ENCODE measurements around the gene SNX3. TPM values are rescaled to one million over a fixed set of nuclear protein-coding genes. Genes with fewer than 3 reads are reported as not detected.

Gene SNX3
- total RNA-seq, 1 experiment from 2014 or later = 110 TPM

DNA sequence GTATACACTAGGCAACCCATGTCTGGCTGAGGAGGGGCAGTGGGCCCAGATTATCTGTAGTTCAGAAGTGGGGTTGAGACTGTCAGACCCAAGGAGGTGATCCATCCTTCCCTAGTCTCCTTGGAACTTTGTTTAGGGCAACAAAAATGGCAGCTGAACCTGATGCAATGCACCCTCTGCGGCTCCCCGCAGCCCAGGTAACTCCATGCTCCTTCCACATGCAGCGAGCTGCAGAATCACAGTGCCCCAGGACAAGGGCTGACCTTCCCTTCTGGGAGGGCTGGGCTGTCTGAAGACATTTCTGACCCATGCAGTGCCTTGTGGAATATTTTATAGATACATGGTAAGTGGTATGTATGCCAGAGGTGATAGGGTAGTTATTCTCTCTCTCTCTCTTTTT is 65.6 kb downstream of the SNX3 start:
- Histone ChIP-seq H3K4me1 (ENCODE audit: insufficient read depth, low read length) (peaks cover 1% of the 10 kb centered on the region; the same call in 1 of the 2 replicates), H3K4me2 (ENCODE audit: low read length) (no peak overlapping the region), H4K20me1 (ENCODE audit: low read length) (no peaks in the 10 kb centered on the region), H3K9me3 (ENCODE audit: low read length) (no peaks in the 10 kb centered on the region), H3F3A (ENCODE audit: low read length, unreplicated experiment) (no peaks in the 10 kb centered on the region), H3K27me3 (ENCODE audit: low read length) (no peaks in the 10 kb centered on the region), H2AFZ (ENCODE audit: low read length) (no peak overlapping the region), H3K36me3 (ENCODE audit: low read depth, low read length) (no peaks in the 10 kb centered on the region), H3K27ac (ENCODE audit: low read length) (no peak overlapping the region), H3K9ac (ENCODE audit: low read length) (no peak overlapping the region), H3K9me2 (replicated peaks; ENCODE audit: low read length) (no peaks in the 10 kb centered on the region), H3K4me3 (ENCODE audit: low read length) (no peak overlapping the region), H3K79me2 (ENCODE audit: low read length) (no peaks in the 10 kb centered on the region)
- no peak for ATAC-seq
- no TSS peak for BruUV-seq (replicated peaks)
- CTCF ChIA-PET = no interaction called here
- intact Hi-C loops (cut with micrococcal nuclease) = no loop called here
- POLR2A ChIA-PET (ENCODE audit: unreplicated experiment) = no interaction called here
- no peak for DNase-seq
- TF ChIP-seq EZH2phosphoT487 (IDR thresholded peaks at IDR 0.05; ENCODE audit: borderline replicate concordance, low read length) (no peak), EZH2 (IDR thresholded peaks at IDR 0.05; ENCODE audit: low read length, unreplicated experiment) (no peak)

DNA sequence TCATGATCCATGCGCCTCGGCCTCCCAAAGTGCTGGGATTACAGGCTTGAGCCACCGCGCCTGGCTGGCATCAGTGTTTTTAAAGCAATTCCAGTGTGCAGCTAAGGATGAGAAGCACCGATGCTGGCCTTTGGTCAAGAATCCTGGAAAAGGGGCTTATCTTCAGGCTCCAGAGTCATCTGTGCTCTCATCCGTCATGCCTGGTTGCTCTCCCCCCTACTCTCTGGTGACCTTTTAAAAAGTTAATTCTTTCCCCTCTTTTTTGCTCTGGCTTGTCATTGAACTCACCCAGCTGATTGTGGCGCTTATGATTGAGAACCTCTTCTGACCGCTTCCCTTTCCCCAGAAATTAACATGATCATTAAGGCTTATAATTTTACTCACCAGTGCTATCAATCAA is 66.3 kb downstream of the SNX3 start:
- POLR2A ChIA-PET (ENCODE audit: unreplicated experiment) = no interaction called here

DNA sequence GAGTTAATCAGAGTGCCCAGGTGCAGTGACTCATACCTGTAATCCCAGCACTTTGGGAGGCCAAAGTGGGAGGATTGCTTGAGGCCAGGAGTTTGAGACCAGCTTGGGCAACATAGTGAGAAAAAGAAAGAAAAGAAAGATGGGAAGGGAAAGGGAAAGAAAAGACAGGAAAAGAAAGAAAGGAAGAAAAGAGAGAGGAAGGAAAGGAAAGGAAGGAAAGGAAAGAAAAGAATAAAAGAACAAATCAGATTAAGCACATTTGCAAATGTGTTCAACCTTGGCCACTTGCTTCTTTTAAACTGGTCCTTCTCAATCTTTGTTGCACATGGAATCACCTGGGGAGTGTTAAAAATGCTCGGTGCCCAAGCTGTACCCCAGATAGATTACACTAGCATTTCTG is 67.0 kb downstream of the SNX3 start:
- Histone ChIP-seq H3K36me3 (ENCODE audit: low read depth, low read length) (no peaks in the 10 kb centered on the region), H2AFZ (ENCODE audit: low read length) (no peak overlapping the region), H3K9me3 (ENCODE audit: low read length) (no peaks in the 10 kb centered on the region), H3K9ac (ENCODE audit: low read length) (no peak overlapping the region), H3F3A (ENCODE audit: low read length, unreplicated experiment) (no peaks in the 10 kb centered on the region), H4K20me1 (ENCODE audit: low read length) (no peaks in the 10 kb centered on the region), H3K27me3 (ENCODE audit: low read length) (no peaks in the 10 kb centered on the region), H3K4me3 (ENCODE audit: low read length) (no peak overlapping the region), H3K4me2 (ENCODE audit: low read length) (no peak overlapping the region), H3K9me2 (replicated peaks; ENCODE audit: low read length) (no peaks in the 10 kb centered on the region), H3K4me1 (ENCODE audit: insufficient read depth, low read length) (no peaks in the 10 kb centered on the region), H3K79me2 (ENCODE audit: low read length) (no peaks in the 10 kb centered on the region), H3K27ac (ENCODE audit: low read length) (no peak overlapping the region)
- DNase-seq = no peak
- POLR2A ChIA-PET (ENCODE audit: unreplicated experiment) = no interaction called here
- intact Hi-C loops (cut with micrococcal nuclease) = no loop called here
- CTCF ChIA-PET = no interaction called here
- ATAC-seq = no peak
- BruUV-seq (replicated peaks) = no TSS peak
- TF ChIP-seq, protein P1, sequence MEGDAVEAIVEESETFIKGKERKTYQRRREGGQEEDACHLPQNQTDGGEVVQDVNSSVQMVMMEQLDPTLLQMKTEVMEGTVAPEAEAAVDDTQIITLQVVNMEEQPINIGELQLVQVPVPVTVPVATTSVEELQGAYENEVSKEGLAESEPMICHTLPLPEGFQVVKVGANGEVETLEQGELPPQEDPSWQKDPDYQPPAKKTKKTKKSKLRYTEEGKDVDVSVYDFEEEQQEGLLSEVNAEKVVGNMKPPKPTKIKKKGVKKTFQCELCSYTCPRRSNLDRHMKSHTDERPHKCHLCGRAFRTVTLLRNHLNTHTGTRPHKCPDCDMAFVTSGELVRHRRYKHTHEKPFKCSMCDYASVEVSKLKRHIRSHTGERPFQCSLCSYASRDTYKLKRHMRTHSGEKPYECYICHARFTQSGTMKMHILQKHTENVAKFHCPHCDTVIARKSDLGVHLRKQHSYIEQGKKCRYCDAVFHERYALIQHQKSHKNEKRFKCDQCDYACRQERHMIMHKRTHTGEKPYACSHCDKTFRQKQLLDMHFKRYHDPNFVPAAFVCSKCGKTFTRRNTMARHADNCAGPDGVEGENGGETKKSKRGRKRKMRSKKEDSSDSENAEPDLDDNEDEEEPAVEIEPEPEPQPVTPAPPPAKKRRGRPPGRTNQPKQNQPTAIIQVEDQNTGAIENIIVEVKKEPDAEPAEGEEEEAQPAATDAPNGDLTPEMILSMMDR (conservative IDR thresholded peaks at IDR 0.05; ENCODE audit: low read depth, low read length) = no peak
- TF ChIP-seq EZH2 (IDR thresholded peaks at IDR 0.05; ENCODE audit: low read length, unreplicated experiment) (no peak), EZH2phosphoT487 (IDR thresholded peaks at IDR 0.05; ENCODE audit: borderline replicate concordance, low read length) (no peak)

More for the DNA sequence above, 66.3 kb downstream of the SNX3 start:
- no peaks in the 10 kb centered on the region for H3K27me3 ChIP-seq (ENCODE audit: low read length)
- no peaks in the 10 kb centered on the region for H4K20me1 ChIP-seq (ENCODE audit: low read length)
- no peak for TF ChIP-seq EZH2phosphoT487 (IDR thresholded peaks at IDR 0.05; ENCODE audit: borderline replicate concordance, low read length)
- TF ChIP-seq, protein P1 (conservative IDR thresholded peaks at IDR 0.05; ENCODE audit: low read depth, low read length) = no peak
- no peak for TF ChIP-seq EZH2 (IDR thresholded peaks at IDR 0.05; ENCODE audit: low read length, unreplicated experiment)
- no peaks in the 10 kb centered on the region for H3F3A ChIP-seq (ENCODE audit: low read length, unreplicated experiment)
- no peak overlapping the region for H3K4me3 ChIP-seq (ENCODE audit: low read length)
- DNase-seq = no peak
- intact Hi-C loops (cut with micrococcal nuclease) = no loop called here
- no peak overlapping the region for H3K27ac ChIP-seq (ENCODE audit: low read length)
- no TSS peak for BruUV-seq (replicated peaks)
- no peaks in the 10 kb centered on the region for H3K9me3 ChIP-seq (ENCODE audit: low read length)
- H3K36me3 ChIP-seq (ENCODE audit: low read depth, low read length) = no peaks in the 10 kb centered on the region
- no peak overlapping the region for H3K4me2 ChIP-seq (ENCODE audit: low read length)
- H3K4me1 ChIP-seq (ENCODE audit: insufficient read depth, low read length) = no peaks in the 10 kb centered on the region
- no peak for ATAC-seq
- no peak overlapping the region for H3K9ac ChIP-seq (ENCODE audit: low read length)
- H2AFZ ChIP-seq (ENCODE audit: low read length) = no peak overlapping the region
- H3K9me2 ChIP-seq (replicated peaks; ENCODE audit: low read length) = no peaks in the 10 kb centered on the region
- no peaks in the 10 kb centered on the region for H3K79me2 ChIP-seq (ENCODE audit: low read length)
- CTCF ChIA-PET = no interaction called here
